H1 (cell line): ENCODE measurements around the gene AATK. TPM values are rescaled to one million over a fixed set of nuclear protein-coding genes. Genes with fewer than 3 reads are reported as not detected.

Experiments
- CTCF ChIA-PET: fragments of 300-600 bp; sonication (Branson Sonifier 250); formaldehyde crosslinking; loops from one replicate; lab custom pipeline; 2021; ENCODE audit not compliant: partially characterized antibody; lab: Charles Lee
- POLR2A ChIA-PET: fragments of 300-600 bp; sonication (Branson Sonifier 250); formaldehyde crosslinking; loops from one replicate; lab custom pipeline; 2021; ENCODE audit warnings: inconsistent platforms; ENCODE audit not compliant: partially characterized antibody; lab: Charles Lee
- DNase-seq, 2 experiments: peaks; one replicate each; pipeline versions ENCODE4 v3.0.0 to v3.0.0-alpha.2; 2010 to 2022; ENCODE audit warnings: low spot score in 2 of 2, low read depth in 1 of 2, mixed read lengths in 1 of 2
- FAIRE-seq: peaks from 2 replicates; lab custom pipeline; 2011; peaks lifted over from hg19 to GRCh38; lab: Jason Lieb, UNC
- H2AFZ ChIP-seq: 2 replicates; pipeline ENCODE4 v1.8.1; 2012; ENCODE audit warnings: low read length, inconsistent platforms
- H2AK5ac ChIP-seq: 2 replicates; pipeline ENCODE4 v1.6.1; 2013; ENCODE audit warnings: low read depth, low read length
- H2BK120ac ChIP-seq: replicated peaks from 2 replicates; pipeline ENCODE3; 2013; ENCODE audit warnings: low read depth, low read length, inconsistent platforms
- H2BK12ac ChIP-seq: 2 replicates; pipeline ENCODE4 v1.6.1; 2013; ENCODE audit warnings: low read depth, low read length
- H2BK15ac ChIP-seq: 2 replicates; pipeline ENCODE4 v1.6.1; 2013; ENCODE audit warnings: low read length
- H2BK20ac ChIP-seq: 2 replicates; pipeline ENCODE4 v1.6.1; 2013; ENCODE audit warnings: low read length
- H2BK5ac ChIP-seq: 2 replicates; pipeline ENCODE4 v1.6.1; 2013; ENCODE audit warnings: low read depth, low read length
- H3K14ac ChIP-seq: 2 replicates; pipeline ENCODE4 v1.6.1; 2013; ENCODE audit warnings: inconsistent platforms; ENCODE audit not compliant: insufficient read length
- H3K18ac ChIP-seq: 2 replicates; pipeline ENCODE4 v1.6.1; 2013; ENCODE audit warnings: low read length; ENCODE audit errors: extremely low read depth
- H3K23ac ChIP-seq: 2 replicates; pipeline ENCODE4 v1.6.1; 2013; ENCODE audit warnings: inconsistent platforms; ENCODE audit not compliant: insufficient read length
- H3K23me2 ChIP-seq: 2 replicates; pipeline ENCODE4 v1.6.1; 2013; ENCODE audit warnings: low read depth, low read length
- H3K27ac ChIP-seq: 2 replicates; pipeline ENCODE4 v1.6.1; 2011; ENCODE audit warnings: low read depth, low read length, inconsistent platforms
- H3K27me3 ChIP-seq, 4 experiments: replicated peaks in 1 of 4; 1 replicate in 1 of 4; 2 replicates in 3 of 4; pipeline versions ENCODE4 v1.6.1 to v1.8.1; 2011 to 2013; ENCODE audit warnings: low read length in 3 of 4, mild to moderate bottlenecking in 3 of 4, inconsistent platforms in 2 of 4, mixed read lengths in 2 of 4, moderate library complexity in 1 of 4; ENCODE audit not compliant: control insufficient read depth in 3 of 4, insufficient read depth in 3 of 4; ENCODE audit errors: extremely low read depth in 1 of 4
- H3K36me3 ChIP-seq, 4 experiments: 2 replicates each; pipeline versions ENCODE4 v1.6.1 to v1.8.1; 2011 to 2013; ENCODE audit warnings: mild to moderate bottlenecking in 4 of 4, low read length in 3 of 4, moderate library complexity in 2 of 4, control low read depth in 1 of 4, inconsistent platforms in 1 of 4; ENCODE audit not compliant: insufficient read depth in 4 of 4, control insufficient read depth in 2 of 4
- H3K4ac ChIP-seq: replicated peaks from 2 replicates; pipeline ENCODE3; 2013; ENCODE audit warnings: low read length, low read depth, mixed read lengths, inconsistent platforms; ENCODE audit not compliant: insufficient read length
- H3K4me1 ChIP-seq, 4 experiments: replicated peaks in 1 of 4; 1 replicate in 1 of 4; 2 replicates in 3 of 4; pipeline versions ENCODE4 v1.6.1 to v1.8.1; 2011 to 2013; ENCODE audit warnings: low read length in 3 of 4, inconsistent platforms in 2 of 4, mixed read lengths in 1 of 4; ENCODE audit not compliant: insufficient read depth in 4 of 4, control insufficient read depth in 3 of 4
- H3K4me2 ChIP-seq, 2 experiments: 2 replicates each; pipeline versions ENCODE4 v1.6.1 to v1.8.1; 2011 to 2013; ENCODE audit warnings: low read depth in 2 of 2, low read length in 2 of 2, control low read depth in 1 of 2, inconsistent platforms in 1 of 2, mild to moderate bottlenecking in 1 of 2; ENCODE audit not compliant: insufficient read depth in 1 of 2
- H3K4me3 ChIP-seq, 4 experiments: fragments of 200-600, 300-600 bp in 1 of 4; sonication (generic), shearing (Covaris generic), sonication (Bioruptor Twin) in 1 of 4; 2 replicates each; pipeline versions ENCODE4 v1.5.1 to v1.8.1; 2011 to 2016; ENCODE audit warnings: low read length in 4 of 4, low read depth in 3 of 4, control low read depth in 2 of 4, inconsistent platforms in 2 of 4, mild to moderate bottlenecking in 2 of 4, mixed read lengths in 1 of 4, moderate library complexity in 1 of 4; ENCODE audit not compliant: insufficient read depth in 2 of 4; ENCODE audit errors: extremely low read depth in 1 of 4
- H3K56ac ChIP-seq: replicated peaks from 2 replicates; pipeline ENCODE3; 2013; ENCODE audit warnings: low read depth, mild to moderate bottlenecking, mixed read lengths, low read length, inconsistent platforms; ENCODE audit not compliant: insufficient read length
- H3K79me1 ChIP-seq: 2 replicates; pipeline ENCODE4 v1.6.1; 2013; ENCODE audit warnings: low read depth, low read length, control low read depth
- H3K79me2 ChIP-seq, 2 experiments: 2 replicates each; pipeline versions ENCODE4 v1.6.1 to v1.8.1; 2012 to 2013; ENCODE audit warnings: low read length in 2 of 2, mild to moderate bottlenecking in 2 of 2, inconsistent platforms in 1 of 2; ENCODE audit not compliant: insufficient read depth in 2 of 2, control insufficient read depth in 1 of 2
- H3K9ac ChIP-seq, 4 experiments: replicated peaks in 1 of 4; 1 replicate in 1 of 4; 2 replicates in 3 of 4; pipeline versions ENCODE4 v1.6.1 to v1.8.1; 2011 to 2013; ENCODE audit warnings: low read depth in 3 of 4, low read length in 3 of 4, control low read depth in 2 of 4, mild to moderate bottlenecking in 2 of 4, moderate library complexity in 2 of 4, inconsistent platforms in 1 of 4; ENCODE audit errors: extremely low read depth in 1 of 4
- H3K9me3 ChIP-seq, 2 experiments: 2 replicates each; pipeline versions ENCODE4 v1.6.1 to v1.8.1; 2012 to 2013; ENCODE audit warnings: mild to moderate bottlenecking in 2 of 2, moderate library complexity in 2 of 2, control low read depth in 1 of 2, inconsistent platforms in 1 of 2, low read depth in 1 of 2, low read length in 1 of 2, mixed read lengths in 1 of 2; ENCODE audit not compliant: insufficient read depth in 2 of 2
- H4K20me1 ChIP-seq, 2 experiments: replicated peaks in 1 of 2; 2 replicates each; pipeline versions ENCODE3 to v1.8.1; 2011 to 2013; ENCODE audit warnings: inconsistent platforms in 2 of 2, low read length in 2 of 2, mild to moderate bottlenecking in 1 of 2; ENCODE audit not compliant: insufficient read depth in 2 of 2, control insufficient read depth in 1 of 2
- H4K5ac ChIP-seq: 2 replicates; pipeline ENCODE4 v1.6.1; 2013; ENCODE audit warnings: low read length, low read depth, mixed read lengths, inconsistent platforms; ENCODE audit not compliant: insufficient read length
- H4K8ac ChIP-seq: 2 replicates; pipeline ENCODE4 v1.8.0; 2013; ENCODE audit warnings: mild to moderate bottlenecking, moderate library complexity, low read length, inconsistent platforms; ENCODE audit not compliant: insufficient read depth; ENCODE audit errors: extremely low read depth
- H4K91ac ChIP-seq: replicated peaks from 2 replicates; pipeline ENCODE3; 2013; ENCODE audit warnings: low read length, mixed read lengths, inconsistent platforms; ENCODE audit not compliant: insufficient read length
- ASH2L ChIP-seq: fragments of 200-600, 300-600 bp; sonication (generic); IDR thresholded peaks from one replicate; pipeline ENCODE4 v1.7.1; 2017; ENCODE audit warnings: low read length
- HDAC6 ChIP-seq: IDR thresholded peaks from one replicate; pipeline ENCODE4 v1.7.1; 2012; ENCODE audit warnings: low read depth, mild to moderate bottlenecking, inconsistent platforms, low read length, moderate library complexity
- JUND ChIP-seq: IDR thresholded peaks from 2 replicates; pipeline ENCODE4 v1.6.1; 2011; ENCODE audit warnings: mild to moderate bottlenecking, improper control_type of control experiment, low read length
- KDM5A ChIP-seq: fragments of 200-600 bp; IDR thresholded peaks from 2 replicates; pipeline ENCODE4 v1.7.1; 2012; ENCODE audit warnings: mild to moderate bottlenecking, low read length, inconsistent platforms, mixed read lengths
- MAFK ChIP-seq: IDR thresholded peaks from 2 replicates; pipeline ENCODE4 v1.6.1; 2012; ENCODE audit warnings: low read depth, mild to moderate bottlenecking, improper control_type of control experiment, low read length
- POLR2A ChIP-seq, 2 experiments: IDR thresholded peaks; 1 replicate in 1 of 2; 2 replicates in 1 of 2; pipeline ENCODE4 v1.6.1; 2011; ENCODE audit warnings: low read depth in 2 of 2, low read length in 2 of 2, mild to moderate bottlenecking in 2 of 2; ENCODE audit errors: control extremely low read depth in 1 of 2
- TAF1 ChIP-seq: IDR thresholded peaks from 2 replicates; pipeline ENCODE4 v1.6.1; 2011; ENCODE audit warnings: mild to moderate bottlenecking, low read depth, low read length
- TEAD4 ChIP-seq: IDR thresholded peaks from 2 replicates; pipeline ENCODE4 v1.6.1; 2012; ENCODE audit warnings: low read depth, low read length, inconsistent platforms, mixed read lengths
- WGBS, 2 experiments: shearing (Covaris generic) in 1 of 2; methylation state at CpG; one replicate each; pipeline versions ENCODE4 v1.1.6 to v1.1.7; 2013 to 2015; ENCODE audit warnings: low lambda C conversion rate in 2 of 2, mixed read lengths in 2 of 2, inconsistent platforms in 1 of 2, low coverage in 1 of 2, missing lambda C conversion rate in 1 of 2; ENCODE audit not compliant: insufficient replicate concordance in 2 of 2, insufficient coverage in 1 of 2, insufficient read length in 1 of 2; ENCODE audit errors: extremely low coverage in 1 of 2, missing lambda C conversion rate in 1 of 2; 5-methylcytosine and 5-hydroxymethylcytosine counted together
- polyA plus RNA-seq, 7 experiments: library from polyadenylated mRNA; depleted of rRNA in 3 of 7; stranded (reverse) in 5 of 7; unstranded in 2 of 7; fragments of >200 nt in 5 of 7; fragments of 200-250 nt in 2 of 7; gene quantifications; 1 replicate in 5 of 7; 2 replicates in 1 of 7; 4 replicates in 1 of 7; pipeline versions ENCODE4 v1.2.1 to v1.2.3, GENCODE V29; 2011 to 2013; ENCODE audit warnings: missing spikeins in 2 of 7, mixed read lengths in 2 of 7
- total RNA-seq: library from RNA; stranded (reverse); fragmentation: NEBNext Ultra II Directional; extraction: Animal tissue kit (Norgen Biotek cat#: 25700); gene quantifications from 2 replicates; pipeline ENCODE4 v1.2.1, GENCODE V29; 2021
- TF ChIP-seq, protein P1 (sequence below): IDR thresholded peaks from 2 replicates; pipeline ENCODE4 v1.6.1; 2011; ENCODE audit warnings: low read depth, mild to moderate bottlenecking, low read length; ENCODE audit not compliant: insufficient read depth

The AATK gene
- total and polyA plus RNA-seq, 2 of the 8 experiments (the other 6 are each of a cell fraction or from before 2014, with no cell fraction given), result 1.7 to 3.5 TPM

DNA sequence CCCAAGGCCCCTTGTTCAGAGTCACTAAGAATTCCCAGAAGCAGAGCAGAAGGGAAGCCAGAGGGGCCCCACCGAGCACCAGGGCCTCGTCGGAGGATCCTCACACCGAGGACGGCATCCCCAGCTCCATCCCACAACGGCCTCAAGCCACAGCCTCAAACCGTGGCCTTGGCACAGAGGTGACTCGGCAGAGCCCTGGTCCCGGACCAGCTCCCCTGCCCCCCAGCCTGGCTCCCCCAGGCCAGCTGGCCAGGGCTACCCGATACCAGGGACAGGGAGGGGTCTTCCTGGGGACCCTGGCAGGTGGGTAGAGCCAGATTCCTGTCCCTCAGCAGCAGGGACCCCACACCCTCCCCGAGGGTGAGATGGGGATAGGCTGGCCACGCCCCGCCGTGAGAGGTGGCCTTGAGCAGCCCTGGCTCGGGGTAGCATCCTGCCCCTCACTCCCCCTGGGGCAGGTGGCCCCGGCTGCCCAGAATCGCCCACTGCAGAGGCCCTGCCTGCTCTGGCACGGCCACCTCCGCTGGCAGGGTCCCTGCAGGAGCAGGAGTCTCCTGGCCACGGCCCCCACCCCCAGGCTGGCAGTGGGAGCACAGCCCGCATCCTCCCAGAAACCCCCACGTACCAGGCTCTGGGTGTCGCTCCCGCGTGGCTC, 6.3 kb downstream of the AATK start:
- no peak overlapping the region for H3K4ac ChIP-seq
- H3K9me3 ChIP-seq, result no peaks in the 10 kb centered on the region
- no peak for FAIRE-seq
- H3K36me3 ChIP-seq, result no peaks in the 10 kb centered on the region
- H2AFZ ChIP-seq, result no peak overlapping the region
- no peak overlapping the region for H3K4me2 ChIP-seq
- no peak overlapping the region for H3K9ac ChIP-seq
- peaks cover 0 to 4% (median 0%) of the 10 kb centered on the region in 4 experiments; a peak in 3 of 7 replicates for H3K4me1 ChIP-seq
- H3K79me2 ChIP-seq, result no peaks in the 10 kb centered on the region
- POLR2A ChIA-PET, result no interaction called here
- no peak overlapping the region for H2BK12ac ChIP-seq
- H4K5ac ChIP-seq, result no peak overlapping the region
- H3K79me1 ChIP-seq, result no peaks in the 10 kb centered on the region
- no peak overlapping the region for H3K18ac ChIP-seq
- WGBS, 2 experiments, result 90% methylated on average over 19 of the region's 25 CpGs; no CpG with 5 or more reads in 1 of the 2 experiments
- no peak overlapping the region for H2BK5ac ChIP-seq
- H2BK20ac ChIP-seq, result no peak overlapping the region
- no peak overlapping the region for H2AK5ac ChIP-seq
- no peaks in the 10 kb centered on the region for H3K27me3 ChIP-seq
- no peak overlapping the region for H4K91ac ChIP-seq
- peaks cover 0 to 2% of the 10 kb centered on the region in 2 experiments for H4K20me1 ChIP-seq
- no peak overlapping the region for H3K4me3 ChIP-seq
- no peak overlapping the region for H3K23ac ChIP-seq
- H2BK120ac ChIP-seq, result no peak overlapping the region
- H3K23me2 ChIP-seq, result no peaks in the 10 kb centered on the region
- no peak for DNase-seq
- no peak overlapping the region for H3K27ac ChIP-seq
- CTCF ChIA-PET, result interaction anchor here (1.5 kb wide), 1 partner anchor 30 kb away, joined by 5 read pairs; no protein-coding TSS in a partner anchor
- no peak overlapping the region for H3K56ac ChIP-seq
- H3K14ac ChIP-seq, result no peak overlapping the region
- no peak overlapping the region for H2BK15ac ChIP-seq
- H4K8ac ChIP-seq, result peak overlapping the region; percentile 51; the same call in 1 of the 2 replicates
- no peak for TF ChIP-seq MAFK
- TF ChIP-seq JUND, result no peak
- TF ChIP-seq HDAC6, result no peak
- no peak for TF ChIP-seq TEAD4
- no peak for TF ChIP-seq KDM5A
- no peak for TF ChIP-seq POLR2A (IDR thresholded peaks at IDR 0.05; ENCODE audit: control extremely low read depth in 1 of 2, low read depth in 2 of 2, low read length in 2 of 2)
- TF ChIP-seq, protein P1, sequence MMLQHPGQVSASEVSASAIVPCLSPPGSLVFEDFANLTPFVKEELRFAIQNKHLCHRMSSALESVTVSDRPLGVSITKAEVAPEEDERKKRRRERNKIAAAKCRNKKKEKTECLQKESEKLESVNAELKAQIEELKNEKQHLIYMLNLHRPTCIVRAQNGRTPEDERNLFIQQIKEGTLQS, result no peak
- no peak for TF ChIP-seq ASH2L
- no peak for TF ChIP-seq TAF1
